Pulmonary artery endothelial cell (primary cell): Measurements from ENCODE around the gene GSE1. TPM values are rescaled to one million over a fixed set of nuclear protein-coding genes. Genes with fewer than 3 reads are reported as not detected.

Source experiments
- DNase-seq: peaks from one replicate; pipeline ENCODE4 v3.0.0-alpha.2; 2011; ENCODE audit warnings: low read depth, low spot score
- total RNA-seq: library from RNA; depleted of rRNA; stranded (reverse); fragments of >200 nt; gene quantifications from 2 replicates; pipeline ENCODE4 v1.2.3, GENCODE V29; 2014

Gene GSE1
- total RNA-seq, 1 donor from 2014 or later, result 8.4 TPM

- DNase-seq, result no peak
Observed at GRCh38 chr16:85631802-85632393, 18.8 kb downstream of the GSE1 start.

- no peak for DNase-seq
Observed at GRCh38 chr16:85632709-85633437, 19.8 kb downstream of the GSE1 start.

DNA sequence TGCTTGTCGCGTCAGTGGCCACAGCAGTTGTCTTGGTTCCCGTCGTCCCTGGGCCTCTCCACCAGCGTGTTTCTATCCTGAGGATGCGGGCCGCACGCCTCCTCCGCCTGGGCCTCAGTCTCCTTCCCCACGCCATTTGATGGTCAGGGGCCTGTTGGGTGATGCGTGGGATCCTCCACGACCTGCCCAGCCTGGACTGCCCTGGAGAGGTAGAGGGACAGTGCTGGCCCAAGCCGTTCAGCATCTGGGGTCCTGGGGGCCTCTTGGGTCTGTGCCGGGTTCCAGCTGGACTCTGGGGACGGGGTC lies 20.3 kb downstream of the GSE1 start:
- DNase-seq, result no peak

- DNase-seq, result no peak
Observed at GRCh38 chr16:85633888-85634287, 20.8 kb downstream of the GSE1 start.

DNA sequence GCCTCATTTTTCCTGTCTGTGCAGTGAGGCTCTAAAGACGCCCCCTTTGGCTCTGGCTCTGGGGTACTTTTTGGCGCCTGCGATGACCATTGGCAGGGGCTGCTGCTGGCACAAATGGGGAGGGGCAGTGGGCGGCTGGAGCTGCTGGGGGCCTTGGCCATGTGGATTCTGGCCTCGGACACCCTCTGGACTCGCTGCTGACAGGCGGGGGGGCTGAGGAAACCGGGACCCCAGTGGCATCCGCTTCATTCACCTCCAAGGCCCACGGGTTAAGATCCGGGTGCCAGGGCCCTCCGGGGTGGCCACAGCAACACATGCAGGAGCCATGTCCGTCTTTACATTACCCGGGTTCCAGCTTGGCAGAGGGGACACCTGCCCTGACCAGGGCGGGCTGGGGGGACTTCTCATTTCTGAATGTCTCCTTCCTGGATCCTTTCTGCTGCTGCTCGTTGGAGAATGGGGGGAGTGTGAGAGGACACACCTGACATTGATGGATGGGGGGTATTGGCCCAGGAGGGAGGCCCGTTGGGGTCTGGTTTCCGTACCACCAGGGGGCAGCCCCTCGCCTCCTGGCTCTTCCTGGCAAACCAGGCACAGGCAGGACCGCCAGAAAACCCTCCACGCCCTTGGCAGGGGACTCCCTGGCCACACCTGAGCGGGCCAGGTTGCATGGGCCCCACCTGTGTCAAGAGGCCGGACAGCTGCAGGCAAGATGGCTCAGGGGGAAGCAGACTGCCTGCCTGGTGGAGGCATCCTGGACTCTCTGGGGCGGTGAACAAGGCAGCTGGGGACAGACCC lies 21.8 kb downstream of the GSE1 start:
- DNase-seq, result no peak

DNA sequence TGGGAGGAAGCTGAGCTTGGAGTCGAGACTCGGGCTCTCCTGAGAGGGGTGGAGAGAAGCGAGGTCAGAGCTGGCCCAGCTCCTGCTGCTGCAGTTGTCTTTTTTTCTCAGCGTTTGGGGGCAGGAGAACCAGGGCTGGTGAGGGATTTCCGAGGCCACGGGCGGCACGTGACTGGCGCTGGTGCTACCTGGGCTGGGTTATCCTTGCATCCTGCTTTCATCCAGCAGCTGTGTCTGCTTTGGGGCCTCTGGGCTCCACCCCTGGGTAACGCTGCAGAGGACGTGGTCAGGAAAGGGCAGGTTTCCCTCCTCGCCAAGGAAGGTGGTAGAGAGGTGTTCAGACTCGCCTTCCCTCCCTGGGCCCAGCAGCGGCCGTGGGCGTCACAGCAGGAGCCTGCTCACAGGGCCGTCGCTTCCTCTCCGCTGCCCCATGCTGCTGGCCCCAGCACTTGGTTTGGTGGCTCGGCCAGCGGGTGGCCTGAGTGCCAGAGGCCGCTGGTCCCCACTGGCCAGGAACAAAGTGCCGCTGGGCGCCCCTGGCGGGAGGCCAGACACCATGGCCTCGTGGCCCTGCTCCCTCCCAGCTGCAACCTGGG lies 22.5 kb downstream of the GSE1 start:
- no peak for DNase-seq

DNA sequence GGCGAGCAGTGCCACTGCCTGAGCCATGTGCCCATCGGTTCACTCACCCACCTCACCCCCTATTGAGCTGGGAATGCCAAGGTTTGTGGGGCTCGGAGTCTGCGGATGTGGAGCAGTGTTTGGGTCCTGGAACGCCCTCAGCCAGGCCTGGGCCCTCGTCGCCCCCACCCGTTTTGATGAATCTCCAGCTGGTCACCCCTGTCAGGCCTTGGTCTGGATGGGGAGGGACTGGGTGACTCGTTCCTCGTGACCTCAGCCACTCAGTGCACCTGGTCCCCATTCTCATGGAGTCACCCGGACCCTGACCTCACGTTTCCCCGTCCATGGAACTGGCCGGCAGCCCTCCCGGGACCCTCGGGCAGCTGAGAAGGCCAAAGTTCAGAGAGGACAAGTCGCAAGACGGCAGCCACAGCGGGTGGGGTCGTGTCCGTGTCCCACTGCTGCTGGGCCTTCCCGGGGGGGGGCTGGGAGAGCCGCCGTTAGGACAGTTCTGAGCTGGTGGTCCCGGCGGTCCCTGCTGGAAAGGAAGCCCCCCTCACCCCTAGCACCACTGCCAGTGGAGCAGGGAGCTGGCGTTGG lies 23.2 kb downstream of the GSE1 start:
- DNase-seq, result no peak

DNA sequence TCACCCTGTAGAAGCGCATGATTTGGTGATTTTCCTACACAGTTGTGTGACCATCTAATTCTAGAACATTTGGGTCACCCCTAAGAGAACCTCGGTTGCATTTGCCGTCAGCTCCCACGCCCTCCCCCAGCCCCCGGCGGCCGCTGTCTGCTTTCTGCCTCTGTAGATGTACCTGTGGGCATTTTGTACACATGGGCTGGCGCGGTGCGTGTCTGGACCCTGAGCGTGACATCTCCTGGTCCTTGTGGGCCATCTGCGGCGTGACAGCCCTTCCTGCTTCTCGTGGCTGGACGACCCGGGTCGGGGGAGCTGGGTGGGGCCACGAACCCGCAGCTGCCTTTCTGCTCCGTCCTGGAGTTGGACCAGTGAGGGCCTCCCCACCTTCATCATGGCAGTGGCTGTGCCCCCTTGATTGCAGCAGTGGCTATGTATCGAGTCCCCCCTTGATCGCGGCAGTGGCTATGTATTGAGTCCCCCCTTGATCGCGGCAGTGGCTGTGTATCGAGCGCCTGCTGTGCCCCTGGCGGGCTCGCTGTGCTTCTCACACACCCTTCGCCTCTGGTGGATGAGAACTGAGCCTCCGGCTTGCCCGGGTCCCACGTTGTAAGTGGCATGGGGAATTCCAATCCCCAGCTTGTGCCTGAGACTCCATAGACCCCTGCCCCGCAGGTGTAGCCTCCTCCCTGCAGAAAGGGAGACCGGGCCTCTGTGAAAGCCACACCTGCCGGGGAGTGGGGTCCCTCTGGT lies 24.1 kb downstream of the GSE1 start:
- no peak for DNase-seq

DNA sequence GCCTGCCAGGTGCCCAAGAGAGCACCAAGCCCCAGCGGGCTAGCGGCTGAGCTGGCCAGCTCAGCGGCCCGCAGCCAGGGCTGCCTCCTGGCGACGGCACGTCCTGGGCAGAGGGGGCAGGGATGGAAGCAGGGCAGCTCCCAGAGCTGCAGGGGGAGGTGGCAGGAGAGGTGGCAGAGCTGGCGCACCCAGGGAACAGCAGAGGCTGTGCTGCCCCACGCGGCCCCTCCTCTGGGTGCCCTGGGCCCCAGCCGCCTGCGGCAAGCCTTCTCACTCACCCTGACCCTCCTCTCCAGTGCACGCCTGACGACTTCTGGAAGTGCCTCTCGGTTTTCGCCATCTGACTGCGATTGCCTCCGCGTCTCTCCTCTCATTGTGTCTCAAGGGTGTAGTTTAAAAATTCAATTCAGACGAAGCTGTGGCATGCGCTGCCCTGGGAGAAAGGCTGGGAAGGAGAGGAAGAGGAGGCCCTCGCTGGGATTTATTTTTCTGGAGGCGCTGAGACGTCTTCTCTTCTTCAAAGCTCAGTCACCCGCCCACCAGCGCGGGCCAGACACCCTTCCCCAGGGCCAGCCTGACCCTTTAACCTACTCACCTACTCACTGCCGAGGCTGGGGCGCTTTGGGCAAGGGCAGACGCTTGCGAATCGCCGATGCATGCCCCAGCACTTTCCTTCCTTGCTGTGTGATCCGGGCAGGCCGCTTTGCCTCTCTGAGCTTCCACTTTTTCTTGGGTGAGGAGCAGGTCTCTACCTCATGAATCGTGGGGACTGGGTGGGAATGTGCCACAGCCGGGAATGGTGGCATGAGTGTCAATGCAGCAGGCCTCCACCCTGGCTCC lies 24.9 kb downstream of the GSE1 start:
- DNase-seq, result no peak

DNA sequence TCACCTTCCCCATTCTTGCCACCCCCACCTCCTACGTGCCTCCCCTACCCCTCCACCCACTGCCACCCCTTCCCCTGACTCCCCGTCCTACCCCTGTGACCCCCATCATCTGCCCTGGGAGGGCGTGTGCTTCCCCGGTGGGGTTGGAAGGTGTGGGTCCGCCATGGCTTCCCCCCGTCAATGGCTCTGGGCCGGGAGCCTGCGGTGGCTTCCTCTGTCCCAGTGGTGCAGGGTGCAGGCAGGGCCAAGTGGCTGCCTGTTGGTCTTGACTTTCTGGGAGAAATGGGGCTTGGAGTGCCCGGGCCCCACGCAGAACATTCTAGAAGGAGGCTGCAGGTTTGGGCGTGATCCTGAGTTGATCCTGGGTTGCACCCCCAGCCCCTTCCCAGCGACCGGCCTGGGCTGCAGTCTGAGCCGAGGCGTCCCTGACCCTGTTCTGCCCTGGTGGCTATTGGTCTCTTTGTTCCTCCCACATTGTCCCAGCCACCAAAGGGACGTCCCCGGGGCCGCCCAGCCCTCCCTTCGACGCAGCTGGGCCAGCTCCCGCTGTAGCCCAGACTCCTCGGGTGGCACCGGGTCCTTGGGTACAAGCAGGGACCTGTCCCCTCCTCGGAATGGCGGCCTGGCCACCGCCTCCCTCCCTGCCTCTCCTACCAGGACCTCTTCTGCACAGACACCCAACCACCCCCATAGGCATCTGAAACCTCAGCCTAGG lies 25.7 kb downstream of the GSE1 start:
- no peak for DNase-seq

GRCh38 chr16:85639529-85640253 lies 26.6 kb downstream of the GSE1 start:
- no peak for DNase-seq

DNA sequence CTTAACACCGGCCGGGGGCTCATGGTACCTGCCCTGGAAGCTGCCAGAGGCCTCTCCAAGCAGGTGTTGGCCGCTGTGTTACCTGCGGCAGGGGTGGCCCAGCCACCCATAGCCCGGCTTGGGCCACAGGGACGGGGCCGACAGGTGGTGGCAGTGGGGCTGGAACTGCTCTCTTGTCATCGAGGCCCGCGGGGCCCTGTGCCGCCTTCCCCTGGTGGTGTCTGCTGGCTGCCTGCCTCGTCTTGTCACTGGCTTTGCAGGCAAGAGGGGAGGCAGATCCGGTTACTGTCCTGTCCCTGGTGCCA lies 27.1 kb downstream of the GSE1 start:
- DNase-seq, result no peak

DNA sequence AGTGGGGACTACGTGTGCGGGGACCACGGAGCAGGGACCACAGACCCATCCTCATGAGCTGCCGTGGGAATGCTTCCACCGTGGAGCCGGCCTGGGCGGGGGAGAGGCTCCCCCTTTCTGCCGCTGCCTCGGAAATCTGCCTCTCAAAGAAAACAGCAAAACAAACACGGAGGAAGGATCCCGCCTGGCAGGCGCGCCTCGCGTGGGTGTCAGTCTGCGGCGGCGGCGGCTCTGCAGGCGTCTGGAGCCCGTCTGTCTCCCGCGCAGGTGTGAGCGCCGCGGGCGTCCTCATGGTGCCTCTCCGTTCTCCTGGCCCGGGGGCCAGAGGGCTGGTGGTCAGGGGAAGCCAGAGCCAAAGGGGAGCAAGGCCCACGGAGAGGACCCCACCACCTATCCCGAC lies 27.5 kb downstream of the GSE1 start:
- no peak for DNase-seq

DNA sequence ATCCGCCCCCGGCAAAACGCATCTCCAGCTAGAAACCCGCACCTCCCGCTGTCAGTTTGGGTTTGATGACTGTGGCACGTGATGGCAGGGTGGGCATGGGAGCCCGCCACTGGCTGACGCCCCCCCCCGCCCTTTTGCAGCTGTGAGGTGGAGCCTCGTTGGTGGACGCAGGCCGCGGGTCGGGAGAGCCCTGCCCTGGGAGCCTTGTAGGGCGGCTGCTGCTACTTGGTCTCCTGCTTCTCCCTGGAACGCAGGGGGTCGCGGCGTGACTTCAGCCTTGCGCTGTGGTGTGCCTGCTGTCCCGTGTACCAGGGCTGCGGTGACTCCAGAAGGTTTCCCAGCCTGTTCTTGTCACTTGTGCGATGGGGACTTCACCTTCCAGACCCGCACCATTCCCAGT lies 28.2 kb downstream of the GSE1 start:
- no peak for DNase-seq

- DNase-seq, result no peak
Observed at GRCh38 chr16:85641776-85642176, 28.7 kb downstream of the GSE1 start.

- DNase-seq, result no peak
Observed at GRCh38 chr16:85642762-85643358, 29.7 kb downstream of the GSE1 start.

DNA sequence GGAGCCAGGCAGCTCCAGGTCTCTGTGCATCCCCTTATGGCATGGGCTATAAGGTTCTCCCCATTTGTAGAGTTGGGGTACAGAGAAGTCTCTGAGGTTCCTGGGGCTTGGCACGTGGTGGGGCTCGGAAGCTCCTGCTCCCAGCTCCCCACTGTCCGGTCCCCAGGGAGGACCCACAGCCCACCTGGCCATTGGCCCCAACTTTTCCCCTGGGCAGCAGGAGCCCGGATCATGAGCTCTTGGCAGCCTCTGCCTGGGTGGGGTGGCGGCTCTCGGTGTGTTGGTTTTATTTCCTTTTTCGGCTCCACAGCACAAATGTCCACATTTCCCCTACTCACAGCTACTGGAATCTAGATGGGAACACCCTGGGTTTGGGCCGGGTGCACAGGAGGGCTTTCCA lies 30.5 kb downstream of the GSE1 start:
- DNase-seq, result no peak

DNA sequence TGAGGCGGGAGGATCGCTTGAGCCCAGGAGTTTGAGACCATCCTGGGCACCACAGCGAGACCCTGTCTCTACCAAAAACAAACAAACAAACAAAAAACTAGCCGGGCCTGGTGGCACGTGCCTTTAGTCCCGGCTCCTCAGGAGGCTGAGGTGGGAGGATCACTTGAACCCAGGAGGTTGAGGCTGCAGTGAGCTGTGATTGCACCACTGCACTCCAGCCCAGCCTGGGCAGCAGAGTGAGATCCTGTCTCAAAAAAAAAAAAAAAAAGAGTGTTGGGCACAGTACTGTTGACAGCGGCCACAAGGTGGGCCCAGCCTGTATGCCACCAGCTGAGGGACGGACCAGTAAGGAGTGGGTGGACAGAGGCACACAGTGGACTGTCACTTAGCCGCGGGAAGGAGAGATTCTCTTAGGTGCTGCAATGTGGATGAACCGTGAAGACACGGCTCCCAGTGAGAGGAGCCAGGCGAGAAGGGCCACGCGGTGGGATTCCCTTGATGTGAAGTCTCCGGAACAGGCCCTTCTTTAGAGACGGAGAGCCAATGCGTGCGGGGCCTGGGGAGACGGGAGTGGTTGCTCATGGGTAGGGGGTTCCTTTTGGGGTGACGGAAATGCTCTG lies 31.1 kb downstream of the GSE1 start:
- DNase-seq, result no peak
